Upper lobe of left lung (tissue), 6 donors: ENCODE results near the gene ZNF718. TPM values are rescaled to one million over a fixed set of nuclear protein-coding genes. Genes with fewer than 3 reads are reported as not detected.
"Not testable (repeated sequence)": the region's sequence is repeated elsewhere in the genome, so short reads cannot be mapped to it uniquely, and the experiment has no call there.

Source experiments
- ATAC-seq, 2 donors: fragments of 200-7000 bp; cut with Tn5 transposase; one replicate each; pipeline ENCODE4 v1.9.1; 2022; ENCODE audit warnings: mild to moderate bottlenecking in 2 of 2, moderate library complexity in 2 of 2; ENCODE audit not compliant: low FRiP score in 2 of 2
- DNase-seq, 2 donors: peaks; one replicate each; pipeline ENCODE4 v3.0.0-alpha.2; 2019 to 2020
- H3K27ac ChIP-seq, 4 donors: fragments of 200-600 bp; sonication (generic); one replicate each; pipeline ENCODE4 v1.5.1; 2016 to 2019
- H3K27me3 ChIP-seq, 4 donors: fragments of 200-600 bp; sonication (generic); one replicate each; pipeline ENCODE4 v1.5.1; 2017 to 2019
- H3K36me3 ChIP-seq, 4 donors: fragments of 200-600 bp; sonication (generic); one replicate each; pipeline ENCODE4 v1.5.1; 2016 to 2019
- H3K4me1 ChIP-seq, 4 donors: fragments of 200-600 bp; sonication (generic); one replicate each; pipeline ENCODE4 v1.5.1; 2018 to 2019
- H3K4me3 ChIP-seq, 4 donors: fragments of 200-600 bp; sonication (generic); one replicate each; pipeline ENCODE4 v1.5.1; 2017 to 2019; ENCODE audit warnings: mild to moderate bottlenecking in 2 of 4, moderate library complexity in 1 of 4
- H3K9me3 ChIP-seq, 4 donors: fragments of 200-600 bp; sonication (generic); one replicate each; pipeline ENCODE4 v1.5.1; 2018 to 2019
- CTCF ChIP-seq, 6 experiments: fragments of 450-650 bp in 4 of 6; fragments of 200-600 bp in 2 of 6; sonication (generic) in 2 of 6; IDR thresholded peaks; one replicate each; pipeline ENCODE4 v1.5.1; 2016 to 2019; ENCODE audit warnings: antibody characterized with exemption in 6 of 6
- EP300 ChIP-seq, 4 donors: sonication (generic); formaldehyde crosslinking; IDR thresholded peaks; one replicate each; pipeline ENCODE4 v1.5.1; 2017; ENCODE audit warnings: antibody characterized with exemption in 4 of 4, control low read depth in 2 of 4
- POLR2A ChIP-seq, 4 donors: fragments of 450-650 bp; IDR thresholded peaks; one replicate each; pipeline ENCODE4 v1.5.1; 2016 to 2017; ENCODE audit warnings: antibody characterized with exemption in 4 of 4, mild to moderate bottlenecking in 2 of 4
- POLR2AphosphoS5 ChIP-seq, 2 donors: sonication (generic); formaldehyde crosslinking; IDR thresholded peaks; one replicate each; pipeline ENCODE4 v1.5.1; 2017; ENCODE audit warnings: antibody characterized with exemption in 2 of 2
- WGBS, 2 donors: methylation state at CpG; one replicate each; pipeline ENCODE4 v1.1.5; 2017 to 2018; 5-methylcytosine and 5-hydroxymethylcytosine counted together
- total RNA-seq, 6 donors: library from RNA; depleted of rRNA in 4 of 6; stranded (reverse); fragments of >200 nt in 4 of 6; gene quantifications; one replicate each; pipeline versions ENCODE4 v1.1.0 to v1.2.1, GENCODE V29; 2016 to 2021
- donor health status: DM: no; HTN: no; CAD: no; lungs with moderate emphysema.
- donor health status: DM: no; HTN: yes; CAD: no; lungs with severe emphysema.

Gene ZNF718
- total RNA-seq, 6 donors from 2014 or later = 4.7 to 15.7 (median 5.8) TPM

- H3K4me3 ChIP-seq = no peak overlapping the region
- H3K27ac ChIP-seq = no peak overlapping the region
- no peak for ATAC-seq
- TF ChIP-seq POLR2AphosphoS5 (IDR thresholded peaks at IDR 0.05) (no peak), POLR2A (IDR thresholded peaks at IDR 0.05) (no peak), EP300 (IDR thresholded peaks at IDR 0.05) (no peak), CTCF (IDR thresholded peaks at IDR 0.05) (no peak)
- H3K36me3 ChIP-seq = no peaks in the 10 kb centered on the region
- no peaks in the 10 kb centered on the region for H3K4me1 ChIP-seq
- no peaks in the 10 kb centered on the region for H3K27me3 ChIP-seq
- peaks cover 0 to 7% (median 1%) of the 10 kb centered on the region in 4 donors for H3K9me3 ChIP-seq
- no peak for DNase-seq
- WGBS, 2 donors = 90 to 100% methylated on average over 1 of the region's 1 CpG
Measured at GRCh38 chr4:116499-116898, 7.8 kb upstream of the ZNF718 start.

GRCh38 chr4:120616-121015 is 3.7 kb upstream of the ZNF718 start:
- peak overlapping the region in 2 of 4 donors; percentile 19 to 35 for H3K27ac ChIP-seq
- H3K4me1 ChIP-seq = peaks cover 3 to 10% (median 5%) of the 10 kb centered on the region in 4 donors
- no peak for TF ChIP-seq EP300 (IDR thresholded peaks at IDR 0.05)
- no peak for TF ChIP-seq CTCF (IDR thresholded peaks at IDR 0.05)
- no peak for TF ChIP-seq POLR2A (IDR thresholded peaks at IDR 0.05)
- no peak for TF ChIP-seq POLR2AphosphoS5 (IDR thresholded peaks at IDR 0.05)
- WGBS, 2 donors = 65 to 66% methylated on average over 5 of the region's 5 CpGs
- H3K9me3 ChIP-seq = peaks cover 0 to 7% (median 2%) of the 10 kb centered on the region in 4 donors
- ATAC-seq (no peak), DNase-seq (no peak)
- no peaks in the 10 kb centered on the region for H3K27me3 ChIP-seq
- no peak overlapping the region for H3K4me3 ChIP-seq
- no peaks in the 10 kb centered on the region for H3K36me3 ChIP-seq

GRCh38 chr4:121408-122084 is 2.8 kb upstream of the ZNF718 start:
- peak in 1 of 2 donors; percentile 34 for DNase-seq
- no peaks in the 10 kb centered on the region for H3K27me3 ChIP-seq
- peak overlapping the region in 1 of 4 donors; percentile 35 for H3K27ac ChIP-seq
- H3K4me3 ChIP-seq = no peak overlapping the region
- no peak for TF ChIP-seq POLR2AphosphoS5 (IDR thresholded peaks at IDR 0.05)
- TF ChIP-seq POLR2A (IDR thresholded peaks at IDR 0.05) = no peak
- TF ChIP-seq EP300 (IDR thresholded peaks at IDR 0.05) = no peak
- TF ChIP-seq CTCF (IDR thresholded peaks at IDR 0.05) = no peak
- peaks cover 10 to 17% (median 10%) of the 10 kb centered on the region in 4 donors for H3K4me1 ChIP-seq
- peaks cover 0 to 1% (median 0%) of the 10 kb centered on the region in 4 donors for H3K36me3 ChIP-seq
- WGBS, 2 donors = 51 to 68% methylated on average over 7 of the region's 7 CpGs
- no peak for ATAC-seq
- H3K9me3 ChIP-seq = peaks cover 0 to 9% (median 4%) of the 10 kb centered on the region in 4 donors

GRCh38 chr4:123922-124274 is 403 bp upstream of the ZNF718 start:
- ATAC-seq, H3K27me3 ChIP-seq, DNase-seq: not testable (repeated sequence)
- peak overlapping the region; percentile 82 to 95 (median 92) for H3K27ac ChIP-seq
- WGBS, 2 donors = 47 to 61% methylated on average over 10 of the region's 10 CpGs
- peaks cover 0 to 24% (median 12%) of the 10 kb centered on the region in 4 donors for H3K9me3 ChIP-seq
- H3K4me1 ChIP-seq = peaks cover 10 to 17% (median 10%) of the 10 kb centered on the region in 4 donors
- H3K4me3 ChIP-seq = peak overlapping the region in 3 of 4 donors; percentile 70 to 78 (median 75)
- H3K36me3 ChIP-seq = peaks cover 0 to 23% (median 6%) of the 10 kb centered on the region in 4 donors

- peaks cover 10 to 17% (median 10%) of the 10 kb centered on the region in 4 donors for H3K4me1 ChIP-seq
- H3K36me3 ChIP-seq = peaks cover 0 to 23% (median 6%) of the 10 kb centered on the region in 4 donors
- 2 to 32% methylated on average over 17 to 30 of the region's 30 CpGs for WGBS, 2 donors
- ATAC-seq (peak; percentile 20 to 78), DNase-seq (peak; percentile 73 to 79)
- peak overlapping the region; percentile 61 to 78 (median 72) for H3K4me3 ChIP-seq
- peaks cover 0 to 27% (median 13%) of the 10 kb centered on the region in 4 donors for H3K9me3 ChIP-seq
- no peak for TF ChIP-seq POLR2AphosphoS5 (IDR thresholded peaks at IDR 0.05)
- TF ChIP-seq CTCF (IDR thresholded peaks at IDR 0.05) = no peak
- peak overlapping the region; percentile 82 to 95 (median 92) for H3K27ac ChIP-seq
- no peaks in the 10 kb centered on the region for H3K27me3 ChIP-seq
Measured at GRCh38 chr4:125091-125771, 930 bp downstream of the ZNF718 start.
